ENCODE measurements around the gene SERPINA5.
"Not testable (repeated sequence)": the region's sequence is repeated elsewhere in the genome, so short reads cannot be mapped to it uniquely, and the experiment has no call there.

SERPINA5 gene

DNA sequence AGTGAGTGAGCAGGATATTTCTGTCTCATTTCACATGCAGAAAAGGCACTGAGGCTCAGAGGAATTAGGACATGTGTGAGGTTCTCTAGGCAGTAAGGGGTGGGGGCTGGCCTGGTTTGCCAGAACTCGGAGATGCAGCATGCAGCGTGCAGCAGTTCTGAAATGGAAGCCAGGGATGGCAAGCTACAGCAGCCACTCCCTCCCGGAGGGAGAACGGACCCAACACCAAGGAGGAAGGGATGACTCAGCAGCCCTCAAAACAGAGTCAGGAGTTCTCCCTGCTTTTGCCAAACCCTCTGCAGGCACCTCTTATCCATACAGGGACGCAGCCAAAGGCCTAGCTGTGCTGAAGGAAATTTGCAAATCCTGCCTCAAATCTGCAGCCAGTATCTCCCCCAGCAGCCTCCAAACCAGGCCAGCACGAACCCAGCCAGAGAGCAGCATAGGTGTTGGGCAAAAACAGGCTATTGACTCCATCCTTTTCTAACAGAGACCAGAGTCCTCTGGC lies 20.7 kb downstream of the SERPINA5 start:
- DNase-seq: no peak

DNA sequence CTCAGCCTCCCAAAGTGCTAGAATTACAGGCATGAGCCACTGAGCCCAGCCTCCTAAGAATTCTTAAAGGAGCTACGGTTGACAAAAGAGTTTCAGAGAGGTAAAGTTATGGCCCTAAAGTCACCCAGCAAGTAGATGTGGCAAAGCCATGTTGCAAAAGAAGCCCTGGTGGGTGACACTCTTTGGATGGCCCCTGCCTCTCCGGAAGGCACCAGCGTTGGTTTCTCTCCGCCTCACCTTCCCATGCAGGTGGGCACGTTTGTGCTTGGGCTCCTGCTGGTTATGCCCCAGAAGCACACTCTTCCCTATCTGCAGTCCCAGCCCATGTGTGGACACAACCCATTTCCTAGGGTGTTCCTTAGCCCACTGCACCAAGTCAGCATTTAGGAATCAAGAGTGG lies 21.5 kb downstream of the SERPINA5 start:
- no peak for DNase-seq

DNA sequence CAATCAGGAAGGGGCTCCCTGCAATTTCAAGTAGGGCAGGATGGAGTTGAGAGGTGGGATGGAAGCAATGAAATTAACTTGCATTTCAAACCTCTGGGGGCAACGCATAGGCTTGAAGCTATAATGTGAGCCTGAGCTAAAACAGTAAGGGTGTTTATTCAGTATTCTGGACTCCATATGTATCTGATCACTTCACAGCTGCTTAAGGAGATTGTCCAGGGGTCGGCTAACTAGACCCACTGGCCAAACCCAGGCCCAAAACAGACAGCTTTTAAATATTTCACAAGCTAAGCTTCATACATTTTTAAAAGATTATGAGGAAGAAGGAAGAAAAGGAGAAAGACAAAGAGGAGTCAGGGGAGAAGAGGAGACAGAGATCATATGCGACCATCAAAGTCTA lies 24.1 kb downstream of the SERPINA5 start:
- no peak for DNase-seq

DNA sequence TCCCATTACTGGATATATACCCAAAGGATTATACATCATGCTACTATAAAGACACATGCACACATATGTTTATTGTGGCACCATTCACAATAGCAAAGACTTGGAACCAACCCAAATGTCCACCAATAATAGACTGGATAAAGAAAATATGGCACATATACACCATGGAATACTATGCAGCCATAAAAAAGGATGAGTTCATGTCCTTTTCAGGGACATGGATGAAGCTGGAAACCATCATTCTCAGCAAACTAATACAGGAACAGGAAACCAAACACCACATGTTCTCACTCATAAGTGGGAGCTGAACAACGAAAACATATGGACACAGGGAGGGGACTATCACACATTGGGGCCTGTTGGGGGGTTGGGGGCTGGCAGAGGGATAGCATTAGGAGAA lies 27.7 kb downstream of the SERPINA5 start:
- DNase-seq: not testable (repeated sequence)

DNA sequence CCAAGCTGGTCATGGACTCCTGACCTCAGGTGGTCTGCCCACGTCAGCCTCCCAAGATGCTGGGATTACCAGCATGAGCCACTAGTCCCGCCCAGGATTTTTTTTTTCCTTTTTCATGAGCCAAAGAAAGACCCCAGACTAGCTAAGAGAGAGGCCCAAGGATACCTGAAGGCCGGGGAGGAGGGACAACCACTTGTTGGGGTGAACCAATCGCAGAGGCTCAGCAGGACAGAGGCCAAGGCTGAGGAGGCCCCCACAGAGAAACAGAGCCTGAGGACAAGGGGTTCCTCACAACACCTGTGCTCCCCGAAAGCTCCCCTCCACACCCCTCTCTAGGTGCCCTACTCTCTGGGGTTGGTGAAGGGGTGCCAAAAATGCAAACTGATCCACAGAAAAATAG lies 30.0 kb downstream of the SERPINA5 start:
- DNase-seq: no peak

DNA sequence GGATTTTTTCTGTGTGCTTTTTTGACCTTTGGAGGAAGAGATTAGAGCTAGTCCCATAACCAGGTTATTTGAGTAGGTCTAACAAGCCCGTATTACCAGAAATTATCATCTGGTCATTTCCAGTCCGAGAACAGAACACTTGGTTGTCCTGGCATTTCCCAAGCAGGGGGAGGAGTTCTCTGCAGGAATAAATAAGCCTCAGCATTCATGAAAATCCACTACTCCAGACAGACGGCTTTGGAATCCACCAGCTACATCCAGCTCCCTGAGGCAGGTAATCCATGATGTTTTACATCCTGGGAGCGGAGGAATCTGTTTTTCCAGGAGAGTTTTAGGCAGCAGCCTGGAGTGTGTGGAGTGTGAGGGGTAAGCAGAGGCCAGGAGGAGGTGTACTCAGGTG lies 30.9 kb downstream of the SERPINA5 start, which contains the start of gene SERPINA3:
Gene SERPINA3 (plus strand): TSS at position 218 of the 400 bp plus-strand sequence. CDS start 2,051 bp downstream, outside the sequence.
- DNase-seq: no peak

DNA sequence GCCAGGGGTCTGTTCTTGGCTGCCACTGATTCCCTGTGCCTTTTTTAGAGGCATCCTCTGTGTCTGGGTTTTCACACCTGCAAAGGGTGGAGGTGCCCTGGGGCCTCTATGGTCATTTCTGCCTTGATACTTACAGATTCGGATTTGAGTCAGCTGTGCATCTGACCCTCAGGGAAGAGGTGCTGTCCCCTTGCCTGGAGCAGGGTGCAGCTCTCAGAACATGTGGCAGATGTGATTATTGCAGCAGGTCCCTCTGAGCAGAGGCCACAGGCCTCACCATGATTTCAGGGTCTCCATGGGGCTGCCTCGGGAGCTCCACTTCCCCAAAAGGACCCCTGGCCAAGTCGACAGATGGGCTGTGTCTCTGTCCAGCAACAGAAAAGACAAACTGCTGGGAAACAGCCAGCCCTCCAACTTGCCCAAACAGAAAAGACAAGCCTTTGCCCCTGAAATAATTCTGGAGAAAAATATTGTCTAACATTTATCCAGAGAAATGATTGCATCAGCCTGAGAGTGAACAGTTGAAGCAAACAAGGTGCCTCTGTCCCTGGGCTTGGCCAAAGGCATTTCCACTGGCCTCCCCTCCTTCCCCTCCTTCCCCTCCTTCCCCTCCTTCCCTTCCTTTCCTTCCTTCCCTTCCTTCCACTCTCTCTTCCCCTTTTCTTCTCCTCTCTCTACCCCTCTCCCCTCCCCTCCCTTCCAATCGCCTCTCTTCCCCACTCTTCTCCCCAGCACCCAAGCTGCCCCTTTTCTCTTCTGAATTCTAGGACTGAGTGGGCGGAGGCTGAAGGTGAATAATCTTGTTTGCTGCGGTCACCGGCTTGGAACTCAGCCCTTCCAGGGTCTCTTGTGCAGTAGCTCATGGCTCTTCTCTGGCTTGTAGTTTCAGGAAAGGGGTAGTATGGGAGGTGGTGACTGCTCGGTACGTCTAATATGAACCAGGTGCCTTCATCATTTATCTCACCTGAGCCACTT lies 31.6 kb downstream of the SERPINA5 start:
- no peak for DNase-seq

DNA sequence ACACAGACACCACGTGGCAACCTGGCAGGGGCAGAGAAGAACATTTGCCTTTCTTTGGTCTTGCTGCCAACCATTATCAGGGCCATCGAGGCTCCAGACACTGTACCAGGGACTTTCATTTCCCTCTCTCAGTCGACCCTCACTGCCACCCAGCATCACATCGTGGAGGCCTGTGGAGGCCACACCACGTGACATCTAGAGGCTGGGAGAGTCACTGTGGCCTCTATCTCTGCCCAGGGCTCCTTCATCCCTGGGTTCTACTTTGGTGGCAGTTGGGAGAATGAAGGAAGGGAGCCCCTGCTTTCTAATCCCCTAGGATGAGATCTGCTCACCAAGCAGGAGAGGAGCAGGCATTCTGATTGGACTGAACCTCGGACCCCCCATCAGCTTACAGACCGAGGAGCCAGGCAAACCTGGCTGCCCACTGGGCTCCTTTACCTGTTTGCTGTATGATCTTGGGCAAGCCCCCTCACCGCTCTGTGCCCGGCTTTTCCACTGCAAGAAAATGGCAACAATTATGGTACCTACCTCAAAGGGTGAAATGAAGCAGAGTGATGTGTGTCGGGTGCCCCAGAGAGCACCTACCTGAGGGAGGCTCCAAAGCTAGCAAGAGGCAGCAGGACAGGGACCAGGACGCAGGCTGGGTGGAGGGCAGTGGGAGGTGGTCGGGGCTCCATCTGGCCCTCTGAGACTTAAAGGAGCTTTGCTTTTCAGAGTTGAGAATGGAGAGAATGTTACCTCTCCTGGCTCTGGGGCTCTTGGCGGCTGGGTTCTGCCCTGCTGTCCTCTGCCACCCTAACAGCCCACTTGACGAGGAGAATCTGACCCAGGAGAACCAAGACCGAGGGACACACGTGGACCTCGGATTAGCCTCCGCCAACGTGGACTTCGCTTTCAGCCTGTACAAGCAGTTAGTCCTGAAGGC lies 32.8 kb downstream of the SERPINA5 start:
- no peak for DNase-seq

DNA sequence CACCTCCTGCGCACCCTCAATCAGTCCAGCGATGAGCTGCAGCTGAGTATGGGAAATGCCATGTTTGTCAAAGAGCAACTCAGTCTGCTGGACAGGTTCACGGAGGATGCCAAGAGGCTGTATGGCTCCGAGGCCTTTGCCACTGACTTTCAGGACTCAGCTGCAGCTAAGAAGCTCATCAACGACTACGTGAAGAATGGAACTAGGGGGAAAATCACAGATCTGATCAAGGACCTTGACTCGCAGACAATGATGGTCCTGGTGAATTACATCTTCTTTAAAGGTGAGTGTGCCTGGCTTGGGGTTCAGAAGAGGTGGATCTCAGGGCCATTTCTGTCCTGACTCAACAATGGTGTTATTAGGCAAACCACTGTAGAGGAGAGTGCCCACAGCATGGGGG lies 33.6 kb downstream of the SERPINA5 start:
- DNase-seq: no peak

DNA sequence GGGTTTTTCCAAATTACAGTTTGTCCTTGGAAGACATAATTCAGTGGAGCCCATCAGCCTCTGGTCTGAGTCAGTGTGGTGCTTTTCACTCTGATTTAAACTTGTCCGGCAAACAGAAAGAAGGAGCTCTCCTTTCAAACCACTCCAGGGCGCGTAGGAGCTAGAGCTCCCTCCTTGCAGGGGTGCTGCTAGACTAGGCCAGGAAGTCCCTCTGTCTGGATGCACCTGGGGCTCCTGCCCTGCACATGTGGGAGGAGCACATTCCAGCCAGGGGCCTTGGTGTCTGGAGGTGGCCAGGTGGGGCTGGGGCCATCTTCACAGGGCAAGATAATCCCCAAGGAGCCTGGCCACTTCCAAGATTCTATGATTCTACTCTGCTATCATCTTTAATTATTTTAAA lies 34.0 kb downstream of the SERPINA5 start:
- DNase-seq: no peak

DNA sequence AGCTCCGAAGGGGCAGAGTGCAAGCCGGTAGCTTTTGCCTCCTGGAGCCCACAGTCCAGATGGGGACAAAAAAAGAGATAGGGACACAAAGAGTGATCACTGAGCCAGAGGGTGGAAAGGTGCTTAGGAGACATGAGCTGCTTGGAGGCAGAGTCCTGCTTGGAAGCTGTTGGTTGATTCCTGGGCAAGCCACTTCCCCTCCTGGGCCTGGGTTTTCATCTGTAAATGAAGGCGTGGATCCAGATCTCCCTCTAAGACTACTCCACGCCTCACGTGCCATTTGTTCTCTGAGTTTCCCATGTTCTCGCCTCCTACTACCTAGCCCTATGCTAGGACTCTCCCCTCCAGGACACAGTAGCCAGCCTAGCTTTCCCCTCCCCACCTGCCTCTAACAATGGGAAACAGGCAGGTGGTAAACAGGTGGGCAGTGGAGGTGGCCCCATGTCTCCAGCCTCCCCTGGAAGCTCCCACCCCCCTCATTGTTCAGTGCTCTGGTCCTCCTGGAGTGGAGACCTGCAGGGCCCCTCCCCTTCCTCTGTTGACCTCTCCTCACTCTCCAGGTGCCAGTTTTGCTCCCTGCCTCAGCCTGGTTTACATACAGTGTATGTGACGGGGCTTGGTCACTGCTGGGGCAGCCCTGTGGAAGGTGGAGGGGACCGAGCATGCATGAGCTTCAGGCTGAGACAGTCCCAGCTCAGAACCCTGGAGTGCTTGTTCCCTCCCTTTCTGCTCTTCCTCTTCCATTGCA lies 34.8 kb downstream of the SERPINA5 start:
- DNase-seq: no peak

DNA sequence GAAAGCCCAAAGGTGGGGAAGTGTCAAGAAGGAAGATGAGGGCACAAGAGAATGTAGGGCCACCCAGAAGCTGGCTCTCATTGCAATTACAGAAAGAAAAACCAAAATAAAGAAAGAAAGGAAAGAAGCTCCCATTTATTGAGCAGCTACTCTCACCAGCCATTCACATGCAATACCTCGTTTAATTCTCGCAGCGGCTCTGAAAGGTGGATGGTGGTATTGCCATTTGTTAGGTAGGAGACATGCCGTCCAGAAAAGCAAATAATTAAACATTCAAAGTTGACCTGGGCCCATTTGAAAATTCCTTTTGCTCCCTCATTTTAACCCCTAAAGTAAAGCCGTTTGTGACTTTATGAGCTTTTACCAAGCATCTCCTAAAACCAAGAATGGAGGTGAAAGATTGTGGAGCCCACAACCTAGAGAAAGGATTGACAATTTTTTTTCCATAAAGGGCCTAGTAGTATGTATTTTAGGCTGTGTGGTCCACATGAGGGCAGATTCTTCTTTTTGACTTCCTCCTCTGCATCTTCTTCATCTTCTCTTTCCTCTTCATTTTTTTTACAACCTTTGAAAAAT lies 36.2 kb downstream of the SERPINA5 start:
- no peak for DNase-seq

DNA sequence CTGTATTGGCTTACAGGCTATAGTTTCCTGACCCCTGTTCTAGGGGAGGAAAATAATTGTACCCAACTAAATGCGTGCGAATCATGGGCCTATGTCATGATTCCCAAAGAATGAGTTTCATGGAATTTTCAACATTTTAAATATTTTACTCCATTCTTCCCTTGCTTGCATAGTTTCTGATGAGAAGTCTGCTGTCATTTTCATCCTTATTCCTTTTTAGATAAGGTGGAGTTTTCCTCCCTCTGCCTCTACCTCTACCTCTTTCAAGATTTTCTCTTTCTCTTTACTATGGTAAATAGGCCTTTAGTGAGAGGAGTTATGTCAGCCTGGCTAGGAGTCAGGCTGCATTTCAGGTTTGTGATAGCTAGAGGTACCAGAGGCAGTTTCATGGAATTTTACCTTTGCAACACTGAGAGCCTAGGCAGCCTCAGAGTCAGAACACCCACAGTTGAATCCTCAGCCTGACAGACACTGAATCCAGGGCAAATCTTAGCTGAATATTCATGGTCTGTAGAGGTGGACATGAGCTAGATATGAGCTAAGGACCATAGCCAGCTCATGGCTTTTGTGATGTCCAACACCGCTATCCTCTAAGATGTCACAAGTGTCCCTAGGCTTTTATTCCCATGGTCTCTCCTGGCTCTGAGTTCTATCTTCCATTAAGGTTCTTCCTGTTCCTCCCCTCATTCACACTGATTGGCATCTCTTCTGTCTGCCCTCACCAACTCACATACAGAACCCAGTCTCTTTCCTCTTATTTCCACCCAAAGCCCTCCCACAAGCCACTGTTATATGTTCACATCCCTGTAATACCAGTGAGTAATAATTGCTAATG lies 37.0 kb downstream of the SERPINA5 start:
- DNase-seq: no peak

DNA sequence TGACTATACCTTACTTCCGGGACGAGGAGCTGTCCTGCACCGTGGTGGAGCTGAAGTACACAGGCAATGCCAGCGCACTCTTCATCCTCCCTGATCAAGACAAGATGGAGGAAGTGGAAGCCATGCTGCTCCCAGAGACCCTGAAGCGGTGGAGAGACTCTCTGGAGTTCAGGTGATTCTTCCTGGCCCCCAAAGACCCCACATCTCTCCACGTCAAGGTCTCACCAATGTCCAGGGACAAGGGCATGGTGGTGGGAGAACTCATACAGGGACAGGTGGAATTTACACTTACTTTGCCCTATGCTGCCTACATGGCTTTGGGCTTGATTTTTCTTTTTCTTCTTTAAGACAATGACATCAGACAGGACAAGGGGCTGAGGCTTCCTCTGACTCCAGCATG lies 38.1 kb downstream of the SERPINA5 start:
- no peak for DNase-seq

DNA sequence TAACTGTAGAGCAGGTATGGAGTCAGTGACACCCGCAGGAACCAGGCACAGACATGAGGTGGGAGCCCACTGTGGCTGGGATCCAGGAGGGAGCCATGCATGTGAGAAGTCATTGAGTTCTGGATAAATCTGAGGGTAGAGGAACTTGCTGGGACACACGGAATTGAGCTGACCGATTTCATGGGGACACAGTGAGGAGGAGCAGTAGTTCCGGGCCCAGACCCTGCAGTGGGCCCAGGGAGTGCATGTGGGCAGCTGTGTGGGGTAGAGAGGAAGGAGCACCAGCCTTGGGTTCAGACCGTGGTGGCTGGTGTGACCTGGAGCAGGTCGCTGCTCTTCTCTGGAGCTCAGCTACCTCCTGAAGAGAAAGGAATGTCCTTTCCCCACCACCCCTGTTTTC lies 39.4 kb downstream of the SERPINA5 start:
- no peak for DNase-seq

DNA sequence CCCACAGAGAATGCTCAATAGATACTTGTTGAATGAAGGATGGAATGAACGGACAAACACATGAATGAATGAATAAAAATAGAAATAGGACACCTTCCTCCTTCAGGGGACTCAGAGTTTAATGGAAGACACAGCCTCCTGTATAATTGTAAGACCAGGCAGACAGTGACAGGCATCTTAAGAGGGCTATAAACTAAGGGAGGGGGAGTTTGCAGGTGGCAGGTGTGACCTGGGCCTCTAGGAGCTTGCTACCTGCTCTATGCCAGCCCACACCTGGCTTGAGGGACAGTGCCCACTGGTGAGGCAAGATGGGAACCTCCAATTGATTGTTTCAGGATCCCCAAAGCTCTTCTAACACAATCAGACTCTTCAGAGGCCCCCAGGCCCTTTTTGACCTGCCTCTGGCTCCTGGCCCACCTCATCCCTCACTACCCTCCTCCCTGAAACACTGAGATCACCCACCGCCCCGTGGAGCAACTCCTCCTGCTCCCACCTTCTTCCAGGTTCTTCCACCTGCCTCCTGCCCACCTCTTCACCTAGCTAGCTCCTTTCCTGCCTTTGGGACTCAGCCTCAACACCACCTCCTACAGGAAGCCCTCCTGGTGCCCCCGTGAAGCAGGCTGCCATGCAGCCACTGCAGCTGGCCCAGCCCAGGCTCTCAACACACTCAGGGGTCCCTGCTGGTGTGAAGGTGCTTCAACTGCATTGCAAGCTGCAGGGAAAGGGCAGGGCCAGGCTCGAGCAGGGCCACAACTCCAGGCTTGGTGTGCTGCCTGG lies 40.3 kb downstream of the SERPINA5 start:
- DNase-seq: no peak

DNA sequence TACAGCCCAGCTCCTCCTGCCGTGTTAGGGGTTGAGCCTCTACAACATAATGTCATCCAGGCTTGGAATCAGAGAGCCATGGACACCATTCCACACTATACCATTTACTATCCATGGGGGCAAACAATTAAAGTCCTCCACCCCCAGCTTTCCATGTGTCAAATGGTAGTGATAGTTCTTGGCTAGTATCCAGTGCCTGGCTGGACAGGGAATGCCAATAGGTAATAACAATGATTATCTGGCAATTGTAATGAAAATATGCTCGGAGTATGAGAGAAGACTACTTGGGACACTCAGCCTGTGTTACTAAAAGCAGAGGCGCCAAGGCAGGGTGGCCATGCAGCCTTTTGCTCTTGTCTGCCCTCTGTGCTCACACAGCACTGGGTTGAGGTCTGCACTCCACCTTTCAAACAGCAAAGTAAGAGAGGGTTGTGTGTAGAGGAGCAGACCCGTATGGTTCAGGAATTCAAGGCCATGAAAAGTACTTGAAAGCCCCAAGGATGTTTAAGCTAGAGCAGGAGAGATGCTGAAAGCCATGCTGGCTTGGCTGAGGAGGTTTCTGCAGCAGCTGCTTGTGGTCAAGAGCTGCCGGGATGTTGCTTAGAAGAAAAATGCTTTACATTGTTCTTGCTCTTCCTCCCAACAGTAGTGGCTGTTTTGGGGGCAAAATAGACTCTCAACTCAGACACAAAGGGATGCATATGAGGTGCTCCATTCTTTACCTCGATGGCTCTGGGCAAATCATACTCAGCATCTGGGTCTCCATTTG lies 41.6 kb downstream of the SERPINA5 start:
- DNase-seq: no peak

DNA sequence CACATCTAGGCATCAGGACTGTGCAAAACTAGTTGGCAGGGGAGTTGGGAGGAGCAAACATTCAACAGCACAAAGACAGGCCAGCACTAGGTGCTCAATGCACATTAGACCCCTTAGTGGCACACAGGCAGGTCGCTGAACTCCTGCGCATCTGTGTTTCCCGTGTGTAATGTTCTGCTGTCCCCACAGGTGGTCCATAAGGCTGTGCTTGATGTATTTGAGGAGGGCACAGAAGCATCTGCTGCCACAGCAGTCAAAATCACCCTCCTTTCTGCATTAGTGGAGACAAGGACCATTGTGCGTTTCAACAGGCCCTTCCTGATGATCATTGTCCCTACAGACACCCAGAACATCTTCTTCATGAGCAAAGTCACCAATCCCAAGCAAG lies 42.2 kb downstream of the SERPINA5 start:
- DNase-seq: no peak

DNA sequence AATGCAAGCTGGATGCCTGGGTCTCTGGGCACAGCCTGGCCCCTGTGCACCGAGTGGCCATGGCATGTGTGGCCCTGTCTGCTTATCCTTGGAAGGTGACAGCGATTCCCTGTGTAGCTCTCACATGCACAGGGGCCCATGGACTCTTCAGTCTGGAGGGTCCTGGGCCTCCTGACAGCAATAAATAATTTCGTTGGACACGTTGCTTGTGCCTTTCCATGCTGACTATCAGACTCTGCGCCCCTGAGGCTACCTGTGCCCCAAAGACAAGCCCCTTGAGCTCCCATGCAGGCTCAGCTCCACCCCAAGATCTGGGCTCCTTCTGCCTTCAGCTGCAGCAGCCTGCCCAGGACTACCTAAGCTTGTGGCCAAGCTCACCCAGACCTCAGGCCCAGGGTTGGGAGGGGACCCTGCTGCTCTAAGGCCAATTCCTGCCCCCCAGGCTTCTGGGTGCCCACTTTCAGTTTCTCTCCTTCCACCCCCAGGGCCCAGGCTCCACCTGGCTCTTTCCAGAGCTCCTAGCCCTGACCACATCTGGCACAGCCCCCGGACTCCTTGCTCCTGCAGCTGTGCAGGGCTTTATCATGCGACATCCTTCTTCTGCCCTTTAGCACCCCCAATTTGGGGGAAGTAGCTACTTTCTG lies 42.8 kb downstream of the SERPINA5 start:
- DNase-seq: no peak
